IMR-90 (cell line): ENCODE results near the gene L3MBTL2.

Experiments
- CEBPB ChIP-seq: IDR thresholded peaks from 2 replicates; pipeline ENCODE4 v1.6.1; 2012; ENCODE audit warnings: low read depth, low read length, improper control_type of control experiment
- FOS ChIP-seq: fragments of 150-350 bp; IDR thresholded peaks from 2 replicates; pipeline ENCODE4 v1.6.1; 2016; ENCODE audit warnings: low read depth, low read length
- MAZ ChIP-seq: IDR thresholded peaks from 2 replicates; pipeline ENCODE4 v1.6.1; 2012; ENCODE audit warnings: low read depth, mild to moderate bottlenecking, low read length, improper control_type of control experiment, moderate library complexity, borderline replicate concordance
- MXI1 ChIP-seq: IDR thresholded peaks from 2 replicates; pipeline ENCODE4 v1.6.1; 2012; ENCODE audit warnings: low read depth, mild to moderate bottlenecking, low read length, moderate library complexity, borderline replicate concordance
- POLR2A ChIP-seq: IDR thresholded peaks from 2 replicates; pipeline ENCODE4 v1.6.1; 2012; ENCODE audit warnings: mild to moderate bottlenecking, low read depth, low read length
- RAD21 ChIP-seq: IDR thresholded peaks from 2 replicates; pipeline ENCODE4 v1.6.1; 2012; ENCODE audit warnings: low read length, improper control_type of control experiment
- RCOR1 ChIP-seq: IDR thresholded peaks from 2 replicates; pipeline ENCODE4 v1.6.1; 2012; ENCODE audit warnings: mild to moderate bottlenecking, low read length, improper control_type of control experiment; ENCODE audit not compliant: insufficient replicate concordance
- RFX5 ChIP-seq: IDR thresholded peaks from 2 replicates; pipeline ENCODE4 v1.8.0; 2012; ENCODE audit warnings: low read depth, mild to moderate bottlenecking, low read length, moderate library complexity
- USF2 ChIP-seq: fragments of 150-350 bp; IDR thresholded peaks from 2 replicates; pipeline ENCODE4 v1.6.1; 2017; ENCODE audit warnings: mild to moderate bottlenecking, antibody characterized with exemption, low read length, low read depth
- TF ChIP-seq, protein P1 (sequence below): conservative IDR thresholded peaks from 2 replicates; pipeline ENCODE4 v1.5.1; 2012; ENCODE audit warnings: mild to moderate bottlenecking, low read depth, low read length, improper control_type of control experiment
- TF ChIP-seq, protein P2 (sequence below): fragments of 150-350 bp; IDR thresholded peaks from 2 replicates; pipeline ENCODE4 v1.6.1; 2016; ENCODE audit warnings: low read depth, mild to moderate bottlenecking, low read length, moderate library complexity, borderline replicate concordance

DNA sequence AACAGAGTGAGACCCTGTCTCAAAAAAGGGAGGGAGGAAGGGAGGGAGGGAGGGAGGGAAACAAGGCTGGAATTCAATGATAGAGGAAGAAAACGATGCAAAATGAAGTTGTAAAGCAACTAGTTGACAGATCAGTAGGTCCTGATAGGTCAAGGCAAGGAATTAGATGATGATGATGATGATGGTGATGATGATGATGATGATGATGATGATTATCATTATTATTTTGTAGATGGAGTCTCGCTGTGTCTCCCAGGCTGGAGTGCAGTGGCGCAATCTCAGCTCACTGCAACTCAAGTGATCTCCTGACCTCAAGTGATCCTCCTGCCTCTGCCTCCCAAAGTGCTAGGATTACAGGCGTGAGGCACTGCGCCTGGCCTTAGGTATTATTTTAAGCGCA, 11.3 kb upstream of the L3MBTL2 start:
- TF ChIP-seq, protein P1, sequence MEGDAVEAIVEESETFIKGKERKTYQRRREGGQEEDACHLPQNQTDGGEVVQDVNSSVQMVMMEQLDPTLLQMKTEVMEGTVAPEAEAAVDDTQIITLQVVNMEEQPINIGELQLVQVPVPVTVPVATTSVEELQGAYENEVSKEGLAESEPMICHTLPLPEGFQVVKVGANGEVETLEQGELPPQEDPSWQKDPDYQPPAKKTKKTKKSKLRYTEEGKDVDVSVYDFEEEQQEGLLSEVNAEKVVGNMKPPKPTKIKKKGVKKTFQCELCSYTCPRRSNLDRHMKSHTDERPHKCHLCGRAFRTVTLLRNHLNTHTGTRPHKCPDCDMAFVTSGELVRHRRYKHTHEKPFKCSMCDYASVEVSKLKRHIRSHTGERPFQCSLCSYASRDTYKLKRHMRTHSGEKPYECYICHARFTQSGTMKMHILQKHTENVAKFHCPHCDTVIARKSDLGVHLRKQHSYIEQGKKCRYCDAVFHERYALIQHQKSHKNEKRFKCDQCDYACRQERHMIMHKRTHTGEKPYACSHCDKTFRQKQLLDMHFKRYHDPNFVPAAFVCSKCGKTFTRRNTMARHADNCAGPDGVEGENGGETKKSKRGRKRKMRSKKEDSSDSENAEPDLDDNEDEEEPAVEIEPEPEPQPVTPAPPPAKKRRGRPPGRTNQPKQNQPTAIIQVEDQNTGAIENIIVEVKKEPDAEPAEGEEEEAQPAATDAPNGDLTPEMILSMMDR = no peak
- TF ChIP-seq POLR2A (no peak), RAD21 (no peak), CEBPB (no peak), MXI1 (no peak), RCOR1 (no peak), USF2 (no peak), FOS (no peak), MAZ (no peak), RFX5 (no peak)
- TF ChIP-seq, protein P2, sequence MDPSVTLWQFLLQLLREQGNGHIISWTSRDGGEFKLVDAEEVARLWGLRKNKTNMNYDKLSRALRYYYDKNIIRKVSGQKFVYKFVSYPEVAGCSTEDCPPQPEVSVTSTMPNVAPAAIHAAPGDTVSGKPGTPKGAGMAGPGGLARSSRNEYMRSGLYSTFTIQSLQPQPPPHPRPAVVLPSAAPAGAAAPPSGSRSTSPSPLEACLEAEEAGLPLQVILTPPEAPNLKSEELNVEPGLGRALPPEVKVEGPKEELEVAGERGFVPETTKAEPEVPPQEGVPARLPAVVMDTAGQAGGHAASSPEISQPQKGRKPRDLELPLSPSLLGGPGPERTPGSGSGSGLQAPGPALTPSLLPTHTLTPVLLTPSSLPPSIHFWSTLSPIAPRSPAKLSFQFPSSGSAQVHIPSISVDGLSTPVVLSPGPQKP = no peak
